ENCODE results near the gene ASTN1. TPM values are rescaled to one million over a fixed set of nuclear protein-coding genes. Genes with fewer than 3 reads are reported as not detected.
A peak's percentile ranks its signal among the peaks of the same experiment; 100 is the strongest.

Gene ASTN1
- total and polyA plus RNA-seq, 12 donors, result 0.14 to 0.88 (median 0.34) TPM

- no peaks in the 10 kb centered on the region for H3K9me3 ChIP-seq
- no peak for TF ChIP-seq CTCF (IDR thresholded peaks at IDR 0.05)
- ATAC-seq, result peak in 1 of 8 donors; percentile 50
- DNase-seq, result no peak
- intact Hi-C loops (cut with DNase I), result no loop called here
- no peaks in the 10 kb centered on the region for H3K27me3 ChIP-seq
- H3K36me3 ChIP-seq, result no peaks in the 10 kb centered on the region
- H3K4me1 ChIP-seq, result peaks cover 0 to 9% (median 0%) of the 10 kb centered on the region in 9 donors
- H3K27ac ChIP-seq, result peak overlapping the region in 4 of 10 donors; percentile 27 to 39 (median 34)
- 69 to 82% methylated on average over 2 of the region's 2 CpGs for WGBS, 2 donors
- H3K4me3 ChIP-seq, result no peak overlapping the region
These were observed 142.8 kb downstream of the ASTN1 start for GRCh38 chr1:177021687-177022086.

GRCh38 chr1:177020851-177021589, 143.5 kb downstream of the ASTN1 start:
- no peaks in the 10 kb centered on the region for H3K27me3 ChIP-seq
- intact Hi-C loops (cut with DNase I), result no loop called here
- H3K9me3 ChIP-seq, result no peaks in the 10 kb centered on the region
- H3K36me3 ChIP-seq, result no peaks in the 10 kb centered on the region
- H3K4me3 ChIP-seq, result no peak overlapping the region
- ATAC-seq (peak; percentile 62 to 87 (median 74)), DNase-seq (peak in 1 of 2 donors; percentile 49)
- H3K4me1 ChIP-seq, result peaks cover 0 to 9% (median 0%) of the 10 kb centered on the region in 9 donors
- peak overlapping the region in 4 of 10 donors; percentile 27 to 39 (median 34) for H3K27ac ChIP-seq
- WGBS, 2 donors, result 24 to 41% methylated on average over 3 of the region's 3 CpGs
- TF ChIP-seq CTCF (IDR thresholded peaks at IDR 0.05), result no peak

- Histone ChIP-seq H3K4me1 (peaks cover 0 to 9% (median 0%) of the 10 kb centered on the region in 9 donors), H3K36me3 (no peaks in the 10 kb centered on the region), H3K27me3 (no peaks in the 10 kb centered on the region), H3K27ac (no peak overlapping the region), H3K9me3 (no peaks in the 10 kb centered on the region), H3K4me3 (no peak overlapping the region)
- intact Hi-C loops (cut with DNase I), result no loop called here
- DNase-seq (no peak), ATAC-seq (no peak)
- TF ChIP-seq CTCF (IDR thresholded peaks at IDR 0.05), result no peak
- 88 to 94% methylated on average over 12 of the region's 12 CpGs for WGBS, 2 donors
These were observed 147.1 kb downstream of the ASTN1 start for GRCh38 chr1:177017287-177017852.

- no peaks in the 10 kb centered on the region for H3K27me3 ChIP-seq
- ATAC-seq (no peak), DNase-seq (no peak)
- H3K4me1 ChIP-seq, result no peaks in the 10 kb centered on the region
- no peaks in the 10 kb centered on the region for H3K36me3 ChIP-seq
- no peak overlapping the region for H3K4me3 ChIP-seq
- no peaks in the 10 kb centered on the region for H3K9me3 ChIP-seq
- H3K27ac ChIP-seq, result no peak overlapping the region
- intact Hi-C loops (cut with DNase I), result no loop called here
- WGBS, 2 donors, result 77 to 84% methylated on average over 3 of the region's 3 CpGs
- TF ChIP-seq CTCF (IDR thresholded peaks at IDR 0.05), result no peak
These were observed 150.2 kb downstream of the ASTN1 start for GRCh38 chr1:177014325-177014724.
